HG03060 (cell line): ENCODE data around the gene FAM184A.

Experiments
- ATAC-seq: cut with Tn5 transposase; IDR thresholded peaks from one replicate; pipeline ENCODE4 v1.9.1; 2021; ENCODE audit warnings: low read depth, moderate number of reproducible peaks; ENCODE audit not compliant: unreplicated experiment

FAM184A gene

GRCh38 chr6:118923035-118923434 lies 155.4 kb downstream of the FAM184A start:
- ATAC-seq: no peak

GRCh38 chr6:118921084-118921483 lies 157.4 kb downstream of the FAM184A start:
- ATAC-seq: no peak

GRCh38 chr6:118918329-118918725 lies 160.1 kb downstream of the FAM184A start:
- no peak for ATAC-seq

GRCh38 chr6:118917546-118918328 lies 160.7 kb downstream of the FAM184A start:
- ATAC-seq: no peak

- ATAC-seq: no peak
These were observed 163.9 kb downstream of the FAM184A start for GRCh38 chr6:118914598-118914997.

- no peak for ATAC-seq
These were observed 165.3 kb downstream of the FAM184A start for GRCh38 chr6:118913161-118913560.

GRCh38 chr6:118912646-118913045 lies 165.8 kb downstream of the FAM184A start:
- ATAC-seq: no peak
